Measurements from ENCODE around the gene ANO6. TPM values are rescaled to one million over a fixed set of nuclear protein-coding genes. Genes with fewer than 3 reads are reported as not detected.

The ANO6 gene
- total RNA-seq, 1 donor from 2014 or later, result 64.1 TPM

GRCh38 chr12:45435945-45436710, 220.2 kb downstream of the ANO6 start:
- TF ChIP-seq CTCF (IDR thresholded peaks at IDR 0.05), result no peak
- intact Hi-C loops (cut with DNase I), result no loop called here
- Histone ChIP-seq H3K27me3 (ENCODE audit: low read depth) (no peaks in the 10 kb centered on the region), H3K4me3 (no peak overlapping the region), H3K4me1 (no peaks in the 10 kb centered on the region), H3K9me3 (no peaks in the 10 kb centered on the region), H3K36me3 (peaks cover 6% of the 10 kb centered on the region), H3K27ac (no peak overlapping the region)
- DNase-seq (no peak), ATAC-seq (peak; percentile 73 to 89)

GRCh38 chr12:45439039-45439438, 223.1 kb downstream of the ANO6 start:
- peaks cover 10% of the 10 kb centered on the region for H3K9me3 ChIP-seq
- intact Hi-C loops (cut with DNase I), result no loop called here
- no peak overlapping the region for H3K27ac ChIP-seq
- DNase-seq (no peak), ATAC-seq (no peak)
- H3K36me3 ChIP-seq, result no peaks in the 10 kb centered on the region
- no peak overlapping the region for H3K4me3 ChIP-seq
- no peaks in the 10 kb centered on the region for H3K4me1 ChIP-seq
- H3K27me3 ChIP-seq (ENCODE audit: low read depth), result no peaks in the 10 kb centered on the region
- TF ChIP-seq CTCF (IDR thresholded peaks at IDR 0.05), result no peak

GRCh38 chr12:45446013-45446412, 230.1 kb downstream of the ANO6 start:
- TF ChIP-seq CTCF (IDR thresholded peaks at IDR 0.05), result no peak
- Histone ChIP-seq H3K4me1 (no peaks in the 10 kb centered on the region), H3K4me3 (no peak overlapping the region), H3K27ac (no peak overlapping the region), H3K9me3 (peaks cover 16% of the 10 kb centered on the region), H3K27me3 (ENCODE audit: low read depth) (no peaks in the 10 kb centered on the region), H3K36me3 (no peaks in the 10 kb centered on the region)
- intact Hi-C loops (cut with DNase I), result no loop called here
- ATAC-seq (no peak), DNase-seq (no peak)

- Histone ChIP-seq H3K4me3 (no peak overlapping the region), H3K4me1 (no peaks in the 10 kb centered on the region), H3K9me3 (no peaks in the 10 kb centered on the region), H3K27ac (no peak overlapping the region), H3K27me3 (ENCODE audit: low read depth) (no peaks in the 10 kb centered on the region), H3K36me3 (no peaks in the 10 kb centered on the region)
- intact Hi-C loops (cut with DNase I), result no loop called here
- DNase-seq (no peak), ATAC-seq (no peak)
- no peak for TF ChIP-seq CTCF (IDR thresholded peaks at IDR 0.05)
Measured at GRCh38 chr12:45458238-45458637, 242.3 kb downstream of the ANO6 start.

- DNase-seq (no peak), ATAC-seq (no peak)
- Histone ChIP-seq H3K4me3 (no peak overlapping the region), H3K36me3 (no peaks in the 10 kb centered on the region), H3K27ac (no peak overlapping the region), H3K4me1 (no peaks in the 10 kb centered on the region), H3K27me3 (ENCODE audit: low read depth) (no peaks in the 10 kb centered on the region), H3K9me3 (no peaks in the 10 kb centered on the region)
- no peak for TF ChIP-seq CTCF (IDR thresholded peaks at IDR 0.05)
- intact Hi-C loops (cut with DNase I), result no loop called here
Measured at GRCh38 chr12:45458854-45459807, 243.2 kb downstream of the ANO6 start.

All from lower lobe of right lung (tissue), 2 donors.